COLO668 (cell line): ENCODE results near the gene GLCCI1.

Experiments used
- DNase-seq: peaks from one replicate; lab custom pipeline; 2025; ENCODE audit not compliant: unreplicated experiment; lab: John Stamatoyannopoulos, UW

Gene GLCCI1

GRCh38 chr7:8128449-8129317 lies 160.1 kb downstream of the GLCCI1 start:
- no peak for DNase-seq

- DNase-seq, result no peak
Observed at GRCh38 chr7:8129318-8129659, 160.7 kb downstream of the GLCCI1 start.

- DNase-seq, result no peak
Observed at GRCh38 chr7:8130663-8131062, 162.1 kb downstream of the GLCCI1 start.

- DNase-seq, result no peak
Observed at GRCh38 chr7:8131694-8132605, 163.4 kb downstream of the GLCCI1 start.

- DNase-seq, result no peak
Observed at GRCh38 chr7:8133188-8133848, 164.7 kb downstream of the GLCCI1 start.

GRCh38 chr7:8134089-8134733 lies 165.6 kb downstream of the GLCCI1 start:
- no peak for DNase-seq

GRCh38 chr7:8135417-8135816 lies 166.8 kb downstream of the GLCCI1 start:
- DNase-seq, result no peak

- DNase-seq, result no peak
Observed at GRCh38 chr7:8136051-8136730, 167.6 kb downstream of the GLCCI1 start.
